NCI-H748 treated with DMSO at 0.1 percent for 48 hours (cell line): ENCODE results near the gene NKX2-8.

ENCODE experiments used
- DNase-seq: peaks from one replicate; lab custom pipeline; 2025; lab: John Stamatoyannopoulos, UW

The NKX2-8 gene

GRCh38 chr14:36582011-36582873, at the start of gene NKX2-8:
Gene NKX2-8 (minus strand): TSS chr14:36582614. CDS start chr14:36582389, 225 bp downstream.
- DNase-seq: peak; percentile 53

DNA sequence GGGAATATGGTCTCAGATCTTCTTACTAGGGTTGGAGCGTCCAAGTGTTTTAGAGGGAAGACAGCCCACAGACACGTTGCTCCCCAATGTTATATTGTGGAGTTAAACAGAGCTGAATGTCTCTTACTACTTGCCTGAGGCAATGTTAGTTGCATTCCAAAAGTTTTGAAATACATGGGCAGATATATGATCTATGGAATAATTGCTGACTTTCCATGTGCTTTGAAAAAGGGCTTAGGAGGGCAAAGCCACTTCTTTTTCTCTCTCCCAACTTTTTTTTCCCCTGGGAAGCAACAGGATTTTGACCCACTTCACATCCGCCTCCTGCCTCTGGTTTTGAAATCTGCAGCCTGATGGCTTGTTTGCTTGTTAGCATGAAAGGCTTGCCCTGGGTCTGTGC, 45.6 kb upstream of the NKX2-8 start:
- DNase-seq: no peak

DNA sequence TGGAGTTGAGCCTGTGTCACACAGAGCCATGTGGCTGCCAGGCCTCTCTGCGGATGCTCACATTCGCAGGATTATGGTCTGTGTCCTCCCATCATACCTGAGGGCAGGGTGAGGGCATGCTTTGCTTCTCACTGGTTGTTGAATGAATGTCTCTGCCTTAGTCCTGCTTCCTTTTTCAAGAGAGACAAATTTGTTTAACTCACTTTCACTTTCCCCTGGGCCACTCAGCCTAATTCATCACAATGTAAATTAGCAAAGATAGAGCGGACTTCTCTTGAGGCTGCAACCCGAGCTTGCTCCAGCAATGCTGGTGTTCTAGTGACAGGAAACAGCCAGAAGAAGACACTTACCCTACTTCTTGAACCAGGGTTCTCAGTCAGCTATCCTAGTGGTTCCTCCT, 43.7 kb upstream of the NKX2-8 start:
- no peak for DNase-seq

DNA sequence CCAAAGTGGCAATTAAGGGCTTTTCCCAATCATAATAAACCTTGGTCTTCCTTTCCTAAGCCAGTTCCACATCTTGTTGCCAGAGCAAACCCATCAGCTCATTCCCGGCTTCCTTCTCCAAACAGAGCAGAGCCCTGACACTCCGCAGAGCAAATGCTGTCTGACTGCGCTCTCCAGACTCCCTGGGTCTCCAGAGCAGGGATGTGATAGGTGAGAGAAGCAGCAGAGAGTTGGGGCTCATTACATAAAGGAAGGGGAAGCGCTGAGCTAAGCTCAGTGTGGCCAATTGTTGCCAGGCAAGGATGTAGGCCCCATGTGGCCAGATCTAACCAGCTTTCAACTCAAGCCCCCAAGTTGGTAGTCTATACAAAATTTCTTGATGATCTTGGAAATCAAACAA, 43.0 kb upstream of the NKX2-8 start:
- DNase-seq: no peak

DNA sequence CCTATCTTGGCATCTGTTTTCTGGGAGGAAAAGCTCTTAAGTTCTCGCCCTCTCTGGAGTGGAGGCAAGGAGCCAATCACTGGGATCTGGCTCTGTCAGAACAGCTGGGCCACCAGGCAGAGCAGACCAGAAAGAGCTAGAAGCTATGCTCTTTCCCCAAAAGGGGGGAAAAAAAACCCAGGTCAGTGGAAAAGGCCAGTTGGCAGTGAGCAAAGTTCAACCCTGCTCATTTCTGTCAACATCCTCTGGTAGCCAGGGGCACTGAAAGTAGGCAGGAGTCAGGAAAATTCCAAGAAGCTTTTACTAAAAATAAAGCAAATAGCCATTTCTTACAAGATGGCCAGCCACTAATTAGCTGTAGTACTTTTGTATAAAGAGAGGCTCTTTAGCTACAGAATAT, 42.6 kb upstream of the NKX2-8 start:
- no peak for DNase-seq

DNA sequence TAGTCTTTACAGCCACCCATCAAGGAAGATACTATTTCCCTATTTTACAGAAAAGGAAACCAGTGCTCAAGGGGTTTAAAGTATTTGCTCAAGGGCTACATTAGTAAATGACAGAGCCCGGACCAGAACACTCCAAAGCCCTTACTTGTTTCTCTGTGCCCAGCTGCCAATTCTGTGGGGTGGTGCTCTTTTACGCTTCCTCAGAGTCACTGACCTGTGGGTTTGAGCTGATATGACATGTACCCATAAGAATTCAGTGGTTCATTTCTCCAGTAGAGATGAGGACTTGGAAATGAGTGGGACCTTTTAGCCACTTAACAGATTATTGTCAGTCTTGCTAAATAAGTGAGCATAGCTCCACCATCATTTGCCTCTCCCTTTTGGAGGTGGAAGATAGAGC, 37.4 kb upstream of the NKX2-8 start:
- DNase-seq: no peak

GRCh38 chr14:36619131-36619530, 36.7 kb upstream of the NKX2-8 start:
- no peak for DNase-seq

DNA sequence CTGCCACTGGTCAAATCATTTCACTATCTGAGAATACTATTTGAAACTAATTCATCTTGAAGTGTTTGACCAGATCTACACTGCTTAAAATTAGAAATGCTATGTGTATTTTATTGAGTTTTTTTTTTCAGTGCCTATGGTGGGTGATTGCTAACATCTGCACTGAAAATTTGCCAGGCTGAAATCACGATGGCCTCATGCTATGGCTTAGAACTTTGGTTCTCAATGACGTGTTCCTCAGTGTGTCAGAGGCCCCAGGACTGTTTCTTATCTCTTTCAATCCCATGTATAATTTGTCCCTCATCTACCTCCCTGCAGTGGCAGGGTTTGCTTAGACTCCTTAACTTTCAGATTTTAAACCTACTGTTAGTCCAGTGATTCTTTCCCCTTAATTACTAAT, 36.2 kb upstream of the NKX2-8 start:
- no peak for DNase-seq

DNA sequence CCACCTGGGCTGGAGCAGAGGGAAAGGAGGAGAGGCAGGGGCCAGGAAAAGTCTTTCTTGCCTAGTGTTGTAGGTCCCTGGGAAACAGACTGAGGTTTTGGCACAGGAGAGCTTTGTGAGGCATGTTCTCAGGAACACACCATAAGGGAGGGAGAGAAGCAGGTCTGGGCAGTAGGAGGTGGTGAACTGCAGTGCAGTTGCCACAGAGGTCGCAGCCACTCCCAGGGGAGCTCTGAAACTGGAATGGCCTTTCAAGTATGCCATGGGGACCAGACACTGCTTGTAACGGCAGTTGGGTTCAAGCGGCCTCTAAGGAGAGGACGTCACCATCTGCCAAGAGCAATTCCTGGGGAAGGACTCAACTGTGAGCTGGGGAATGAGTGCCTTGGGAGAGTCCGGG, 35.4 kb upstream of the NKX2-8 start:
- no peak for DNase-seq

GRCh38 chr14:36605506-36605857, 23.1 kb upstream of the NKX2-8 start:
- DNase-seq: no peak

GRCh38 chr14:36604757-36605505, 22.5 kb upstream of the NKX2-8 start:
- DNase-seq: peak; percentile 93

DNA sequence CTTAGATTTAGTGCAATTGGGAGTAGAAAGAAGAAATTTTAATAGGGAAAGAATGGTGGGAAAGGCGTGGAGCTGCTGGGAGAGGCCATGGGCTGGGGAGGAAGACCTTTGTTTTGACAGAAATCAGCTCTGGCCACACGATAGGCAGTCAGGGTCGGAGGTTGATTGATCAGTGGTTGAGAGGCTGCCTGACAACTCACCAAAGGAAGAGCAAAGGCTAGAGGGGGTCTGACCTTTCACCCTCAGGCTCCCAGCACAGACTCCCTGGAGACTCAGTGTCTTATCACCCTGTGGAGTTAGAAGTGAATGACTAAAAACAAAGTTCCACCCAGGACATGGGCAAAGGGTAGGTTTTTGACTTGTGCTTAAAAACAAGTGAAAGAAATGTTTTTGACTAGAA, 18.0 kb upstream of the NKX2-8 start:
- no peak for DNase-seq

- DNase-seq: no peak
Observed at GRCh38 chr14:36591482-36591881, 9.1 kb upstream of the NKX2-8 start.

DNA sequence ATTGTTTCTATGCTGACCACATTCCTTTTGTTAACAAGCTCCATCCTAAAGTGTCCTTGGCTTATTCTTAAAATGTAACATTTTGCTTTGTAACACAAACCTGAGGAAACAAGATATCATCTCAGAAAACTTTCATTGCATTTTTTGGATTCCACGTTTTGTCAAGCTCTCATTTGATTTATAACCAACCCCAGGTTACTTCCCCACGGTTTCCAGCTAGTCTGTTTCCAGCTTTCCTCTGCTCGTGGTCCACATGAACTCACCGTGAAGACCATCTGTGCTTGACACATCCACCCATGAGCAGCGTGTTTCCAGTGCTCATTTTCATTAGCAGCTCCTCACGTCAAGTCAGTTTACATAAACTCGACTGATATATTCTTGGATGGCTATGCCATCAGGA, 6.4 kb upstream of the NKX2-8 start:
- no peak for DNase-seq

DNA sequence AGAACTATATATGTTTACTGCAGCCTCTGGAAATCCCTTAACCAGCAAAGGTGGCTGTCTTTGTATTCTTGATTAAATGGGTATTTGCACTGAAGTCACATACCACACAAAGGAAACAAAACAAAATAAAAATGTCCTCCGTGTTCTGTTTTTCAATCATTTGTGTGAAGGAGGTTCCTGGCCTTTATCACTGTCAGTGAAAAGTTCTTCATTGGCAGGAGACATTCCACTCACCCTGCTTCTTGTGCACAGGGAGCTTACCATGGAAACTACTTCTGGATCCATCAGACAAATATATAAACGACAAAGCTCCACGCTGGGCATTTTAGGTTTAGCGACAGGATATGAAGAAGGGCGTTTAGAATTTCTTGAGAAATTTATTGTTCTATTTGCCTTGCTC, 5.7 kb upstream of the NKX2-8 start:
- no peak for DNase-seq

- peak; percentile 3 for DNase-seq
Observed at GRCh38 chr14:36585100-36585499, 2.7 kb upstream of the NKX2-8 start.

GRCh38 chr14:36583893-36584811, 1.7 kb upstream of the NKX2-8 start:
- DNase-seq: no peak

GRCh38 chr14:36583242-36583892, 953 bp upstream of the NKX2-8 start:
- DNase-seq: no peak

- no peak for DNase-seq
Observed at GRCh38 chr14:36582874-36583241, 444 bp upstream of the NKX2-8 start.

GRCh38 chr14:36580856-36581831, 1.3 kb downstream of the NKX2-8 start:
- peak; percentile 47 for DNase-seq
